Measurements from ENCODE around the gene DOCK3. TPM values are rescaled to one million over a fixed set of nuclear protein-coding genes. Genes with fewer than 3 reads are reported as not detected.

DOCK3 gene
- total and polyA plus RNA-seq, 2 donors (not counting 3 experiments of a cell fraction or from before 2014, with no cell fraction given) = 0.08 to 0.13 TPM

GRCh38 chr3:51311055-51311454 is 636.3 kb downstream of the DOCK3 start:
- no peaks in the 10 kb centered on the region for H3K36me3 ChIP-seq (ENCODE audit: control insufficient read depth in 2 of 2, extremely low read depth in 1 of 2, insufficient read depth in 2 of 2, low read length in 2 of 2)
- no peak overlapping the region for H3K27ac ChIP-seq (ENCODE audit: insufficient read depth, low read depth, low read length)
- H3K4me1 ChIP-seq (ENCODE audit: control insufficient read depth, extremely low read depth, insufficient read depth, low read length) = no peaks in the 10 kb centered on the region
- BruUV-seq (replicated peaks) = no TSS peak
- H3K79me2 ChIP-seq (ENCODE audit: control insufficient read depth, insufficient read depth, low read length) = no peaks in the 10 kb centered on the region
- H3K4me2 ChIP-seq (ENCODE audit: insufficient read depth, low read length) = no peak overlapping the region
- H2AFZ ChIP-seq (ENCODE audit: low read depth, low read length) = no peak overlapping the region
- FAIRE-seq (no peak), DNase-seq (ENCODE audit: low read depth, low spot score) (peak; percentile 31)
- no peaks in the 10 kb centered on the region for H3K9me3 ChIP-seq (replicated peaks; ENCODE audit: control insufficient read depth, insufficient read depth, low read length)
- H4K20me1 ChIP-seq (replicated peaks; ENCODE audit: control insufficient read depth, extremely low read depth, insufficient read depth, low read length) = no peaks in the 10 kb centered on the region
- POLR2A ChIA-PET = no interaction called here
- no peak overlapping the region for H3K4me3 ChIP-seq (replicated peaks in 1 of 3; ENCODE audit: insufficient read depth in 1 of 3, low read depth in 1 of 3, low read length in 3 of 3)
- H3K9me1 ChIP-seq (replicated peaks; ENCODE audit: control insufficient read depth, extremely low read depth, insufficient read depth, low read length) = no peaks in the 10 kb centered on the region
- intact Hi-C loops (cut with micrococcal nuclease) (no loop called here), dilution Hi-C loops (cut with MboI; ENCODE audit: extremely low pct_ligation_motif_present, low sequenced_read_pairs) (no loop called here)
- no peaks in the 10 kb centered on the region for H3K27me3 ChIP-seq (ENCODE audit: control insufficient read depth in 2 of 2, insufficient read depth in 2 of 2, low read length in 2 of 2)
- CTCF ChIA-PET = interaction anchor here (0.6 to 2.9 kb wide), 17 partner anchors 9 to 699 kb away, joined by 3 to 37 read pairs (median 5); partner anchors contain the start of genes CISH and MAPKAPK3
- TF ChIP-seq MAX (IDR thresholded peaks at IDR 0.05; ENCODE audit: insufficient read depth, insufficient read length) (no peak), CTCF (IDR thresholded peaks at IDR 0.05; ENCODE audit: extremely low read depth in 1 of 2, insufficient read depth in 1 of 2, low read depth in 1 of 2, low read length in 2 of 2) (peak in 1 of 2 donors; percentile 32)
- no peak overlapping the region for H3K9ac ChIP-seq (replicated peaks; ENCODE audit: extremely low read depth, insufficient read depth, low read length)

GRCh38 chr3:51328206-51328605 is 653.5 kb downstream of the DOCK3 start:
- Histone ChIP-seq H3K9me1 (replicated peaks; ENCODE audit: control insufficient read depth, extremely low read depth, insufficient read depth, low read length) (no peaks in the 10 kb centered on the region), H3K4me3 (replicated peaks in 1 of 3; ENCODE audit: insufficient read depth in 1 of 3, low read depth in 1 of 3, low read length in 3 of 3) (no peak overlapping the region)

More at GRCh38 chr3:51328206-51328605, 653.5 kb downstream of the DOCK3 start:
- Histone ChIP-seq H3K4me1 (ENCODE audit: control insufficient read depth, extremely low read depth, insufficient read depth, low read length) (no peaks in the 10 kb centered on the region), H3K79me2 (ENCODE audit: control insufficient read depth, insufficient read depth, low read length) (no peaks in the 10 kb centered on the region), H3K36me3 (ENCODE audit: control insufficient read depth in 2 of 2, extremely low read depth in 1 of 2, insufficient read depth in 2 of 2, low read length in 2 of 2) (no peaks in the 10 kb centered on the region), H4K20me1 (replicated peaks; ENCODE audit: control insufficient read depth, extremely low read depth, insufficient read depth, low read length) (no peaks in the 10 kb centered on the region), H3K9ac (replicated peaks; ENCODE audit: extremely low read depth, insufficient read depth, low read length) (no peak overlapping the region), H3K27me3 (ENCODE audit: control insufficient read depth in 2 of 2, insufficient read depth in 2 of 2, low read length in 2 of 2) (no peaks in the 10 kb centered on the region), H3K4me2 (ENCODE audit: insufficient read depth, low read length) (no peak overlapping the region), H2AFZ (ENCODE audit: low read depth, low read length) (no peak overlapping the region), H3K27ac (ENCODE audit: insufficient read depth, low read depth, low read length) (no peak overlapping the region), H3K9me3 (replicated peaks; ENCODE audit: control insufficient read depth, insufficient read depth, low read length) (no peaks in the 10 kb centered on the region)
- ChIA-PET POLR2A (no interaction called here), CTCF (no interaction called here)
- DNase-seq (ENCODE audit: low read depth, low spot score) (no peak), FAIRE-seq (no peak)
- no peak for TF ChIP-seq JUN (IDR thresholded peaks at IDR 0.05; ENCODE audit: borderline replicate concordance, insufficient read depth, insufficient read length, low read depth)
- no peak for TF ChIP-seq GATA2 (IDR thresholded peaks at IDR 0.05; ENCODE audit: insufficient read depth, insufficient read length, low read depth, low read length)
- no peak for TF ChIP-seq EZH2 (IDR thresholded peaks at IDR 0.05; ENCODE audit: borderline replicate concordance, low read depth, low read length, severe bottlenecking)
- TF ChIP-seq POLR2A (IDR thresholded peaks at IDR 0.05; ENCODE audit: low read depth, low read length) = no peak
- TF ChIP-seq CTCF (IDR thresholded peaks at IDR 0.05; ENCODE audit: extremely low read depth in 1 of 2, insufficient read depth in 1 of 2, low read depth in 1 of 2, low read length in 2 of 2) = no peak
- no peak for TF ChIP-seq MAX (IDR thresholded peaks at IDR 0.05; ENCODE audit: insufficient read depth, insufficient read length)
- no peak for TF ChIP-seq POLR2AphosphoS5 (IDR thresholded peaks at IDR 0.05; ENCODE audit: insufficient read depth, low read depth, low read length)
- no peak for TF ChIP-seq MYC (IDR thresholded peaks at IDR 0.05; ENCODE audit: low read depth, low read length)
- TF ChIP-seq FOS (IDR thresholded peaks at IDR 0.05; ENCODE audit: borderline replicate concordance, insufficient read depth, low read length) = no peak
- BruUV-seq (replicated peaks) = no TSS peak
- dilution Hi-C loops (cut with MboI; ENCODE audit: extremely low pct_ligation_motif_present, low sequenced_read_pairs) (no loop called here), intact Hi-C loops (cut with micrococcal nuclease) (no loop called here)

Measured in endothelial cell of umbilical vein (primary cell).